Stimulated activated CD4-positive, alpha-beta T cell treated with anti-CD3 and anti-CD28 coated beads, Interleukin-4, amount 100 ng/mL, for 4 hours (primary cell): Measurements from ENCODE around the gene RELA.
"Not testable (repeated sequence)": the region's sequence is repeated elsewhere in the genome, so short reads cannot be mapped to it uniquely, and the experiment has no call there.

ENCODE experiments used
- DNase-seq, 2 experiments: peaks; one replicate each; pipeline ENCODE4 v3.0.0-alpha.2; 2020

The RELA gene

DNA sequence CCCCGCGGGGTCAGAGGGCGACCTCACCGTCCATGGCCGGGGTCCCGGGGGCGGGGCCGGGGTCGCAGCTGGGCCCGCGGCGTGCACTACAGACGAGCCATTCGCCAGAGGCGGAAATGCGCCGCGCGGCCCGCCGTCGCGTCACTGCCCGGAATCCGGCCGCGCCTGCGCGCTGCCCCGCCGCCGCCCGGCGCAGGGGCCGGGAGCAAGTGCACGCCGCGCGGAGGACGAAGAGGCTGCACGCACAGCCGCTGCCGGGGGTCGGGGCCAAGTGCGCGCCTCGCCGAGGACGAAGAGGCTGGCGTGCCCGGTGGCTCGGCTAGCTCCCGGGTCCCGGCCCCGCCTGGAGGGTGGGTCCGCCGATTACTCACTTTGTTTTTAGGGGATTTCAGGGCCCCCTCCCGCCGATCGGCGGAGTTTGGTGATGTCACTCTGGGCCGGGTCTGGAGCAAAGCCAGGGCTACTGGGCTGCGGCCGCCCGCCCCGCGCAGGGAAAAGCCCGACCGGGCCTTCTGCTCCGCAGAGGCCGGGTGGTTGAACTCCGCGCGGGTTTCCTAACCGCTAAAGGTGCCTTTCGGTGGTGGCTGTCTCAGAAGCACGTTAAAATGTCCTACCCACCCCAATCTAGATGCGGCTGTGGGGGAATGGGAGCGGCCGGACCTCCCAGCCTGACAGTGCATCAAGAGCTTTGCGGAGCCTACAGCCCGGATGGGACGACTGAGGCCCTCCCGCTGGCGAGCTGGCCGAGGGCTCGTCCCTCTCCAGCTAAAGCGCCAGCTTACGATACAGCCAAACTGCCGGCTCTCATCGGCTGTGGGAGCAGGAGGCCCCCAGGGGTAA is at the start of gene RELA:
TSS of gene RELA (minus strand) at position 118 of the 840 bp plus-strand sequence. CDS start at position 34, 84 bp downstream.
- DNase-seq: peak; percentile 88

- DNase-seq: peak; percentile 95 to 97
These were observed 49.3 kb upstream of the RELA start, which contains the start of gene KAT5 for GRCh38 chr11:65711785-65712632. Gene KAT5 (plus strand): TSS chr11:65712252. CDS start chr11:65712268, 16 bp downstream.

- no peak for DNase-seq
These were observed 47.7 kb upstream of the RELA start for GRCh38 chr11:65710421-65710820.

- no peak for DNase-seq
These were observed 46.9 kb upstream of the RELA start for GRCh38 chr11:65709661-65710060.

DNA sequence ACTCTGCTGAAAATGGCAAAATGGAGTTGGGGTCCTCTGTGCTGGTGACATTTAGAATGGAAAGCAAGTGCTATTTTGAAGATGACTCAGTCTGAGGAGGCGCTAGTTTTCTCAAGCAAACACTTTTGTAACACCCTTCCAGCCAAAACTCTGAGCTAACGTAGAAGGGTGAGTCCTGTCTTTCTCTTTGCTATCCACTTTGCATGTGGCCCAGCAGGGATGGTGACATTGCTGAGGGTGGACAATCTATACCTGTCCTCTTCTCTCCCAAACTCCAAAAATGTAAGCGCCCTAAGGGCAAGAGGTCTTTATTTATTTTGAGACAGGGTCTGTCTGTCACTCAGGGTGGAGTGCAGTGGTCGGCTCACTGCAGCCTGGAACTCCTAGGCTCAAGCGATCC is 45.7 kb upstream of the RELA start:
- no peak for DNase-seq

GRCh38 chr11:65707002-65707401 is 44.3 kb upstream of the RELA start:
- not testable (repeated sequence) for DNase-seq

DNA sequence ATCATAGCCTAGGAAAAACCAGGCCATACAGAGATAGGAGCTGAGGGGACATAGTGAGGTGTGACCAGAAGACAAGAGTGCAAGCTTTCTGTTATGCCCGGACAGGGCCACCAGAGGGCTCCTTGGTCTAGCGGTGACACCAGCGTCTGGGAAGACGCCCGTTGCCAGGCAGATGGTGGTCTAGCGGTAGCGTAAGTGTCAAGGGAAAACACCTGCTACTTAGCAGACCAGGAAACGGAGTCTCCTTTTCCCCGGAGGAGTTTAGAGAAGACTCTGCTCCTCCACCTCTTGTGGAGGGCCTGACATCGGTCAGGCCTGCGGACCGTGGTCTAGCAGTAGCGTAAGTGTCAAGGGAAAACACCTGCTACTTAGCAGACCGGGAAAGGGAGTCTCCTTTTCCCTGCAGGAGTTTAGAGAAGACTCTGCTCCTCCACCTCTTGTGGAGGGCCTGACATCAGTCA is 43.6 kb upstream of the RELA start:
- peak; percentile 66 to 73 for DNase-seq

- DNase-seq: no peak
These were observed 41.1 kb upstream of the RELA start for GRCh38 chr11:65703846-65704245.

GRCh38 chr11:65701686-65702085 is 39.0 kb upstream of the RELA start:
- DNase-seq: no peak

- DNase-seq: no peak
These were observed 37.7 kb upstream of the RELA start for GRCh38 chr11:65700399-65700798.

GRCh38 chr11:65699306-65699705 is 36.6 kb upstream of the RELA start:
- DNase-seq: no peak

DNA sequence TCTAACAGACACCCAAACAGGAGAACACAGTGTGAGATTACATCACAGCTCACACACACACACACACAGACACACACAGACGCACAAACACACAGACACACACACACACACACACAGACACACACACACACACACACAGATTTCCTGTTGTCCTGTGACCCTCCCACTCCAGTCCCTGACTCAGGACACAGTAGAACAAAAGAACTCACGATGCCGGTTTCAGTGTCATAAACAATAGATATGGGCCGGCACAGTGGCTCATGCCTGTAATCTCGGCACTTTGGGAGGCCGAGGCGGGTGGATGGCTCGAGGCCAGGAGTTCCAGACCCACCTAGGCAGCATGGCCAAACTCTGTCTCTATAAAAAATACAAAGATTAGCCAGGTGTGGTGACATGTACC is 35.5 kb upstream of the RELA start:
- no peak for DNase-seq

DNA sequence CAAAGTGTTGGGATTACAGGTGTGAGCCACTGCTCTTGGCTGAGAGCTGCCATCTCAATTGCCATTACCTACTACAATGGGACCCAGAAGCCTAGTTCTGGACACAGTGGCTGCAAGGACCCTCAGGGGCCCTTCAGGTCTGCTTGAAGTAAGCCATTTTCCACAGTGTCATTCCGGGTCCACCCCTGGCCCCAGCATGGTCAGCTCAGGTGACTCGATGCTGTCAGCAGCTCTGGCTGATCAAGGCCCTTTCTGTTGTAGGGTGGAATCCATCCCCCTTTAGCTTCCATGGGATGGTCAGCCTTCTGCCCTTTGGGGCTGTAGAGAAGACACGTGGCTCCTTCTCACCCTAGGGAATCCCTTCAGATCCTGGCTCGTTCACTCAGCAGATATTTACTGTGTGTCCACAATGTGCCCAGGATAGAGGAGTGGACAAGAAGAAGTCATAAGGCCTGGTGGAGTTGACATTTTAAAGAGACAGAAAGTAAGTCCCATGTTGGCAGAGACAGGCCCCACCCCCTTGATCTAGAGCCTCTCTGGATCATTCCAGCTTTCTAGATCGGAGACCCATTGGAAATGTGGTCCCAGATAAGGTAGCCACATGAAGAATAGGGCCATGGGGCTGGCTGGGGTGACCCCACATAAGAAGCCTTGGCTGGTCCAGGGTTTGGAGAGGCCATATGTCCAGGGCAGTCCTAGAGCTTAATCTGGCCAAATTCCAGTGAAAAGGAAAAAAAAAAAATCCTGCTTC is 34.3 kb upstream of the RELA start:
- DNase-seq: no peak

DNA sequence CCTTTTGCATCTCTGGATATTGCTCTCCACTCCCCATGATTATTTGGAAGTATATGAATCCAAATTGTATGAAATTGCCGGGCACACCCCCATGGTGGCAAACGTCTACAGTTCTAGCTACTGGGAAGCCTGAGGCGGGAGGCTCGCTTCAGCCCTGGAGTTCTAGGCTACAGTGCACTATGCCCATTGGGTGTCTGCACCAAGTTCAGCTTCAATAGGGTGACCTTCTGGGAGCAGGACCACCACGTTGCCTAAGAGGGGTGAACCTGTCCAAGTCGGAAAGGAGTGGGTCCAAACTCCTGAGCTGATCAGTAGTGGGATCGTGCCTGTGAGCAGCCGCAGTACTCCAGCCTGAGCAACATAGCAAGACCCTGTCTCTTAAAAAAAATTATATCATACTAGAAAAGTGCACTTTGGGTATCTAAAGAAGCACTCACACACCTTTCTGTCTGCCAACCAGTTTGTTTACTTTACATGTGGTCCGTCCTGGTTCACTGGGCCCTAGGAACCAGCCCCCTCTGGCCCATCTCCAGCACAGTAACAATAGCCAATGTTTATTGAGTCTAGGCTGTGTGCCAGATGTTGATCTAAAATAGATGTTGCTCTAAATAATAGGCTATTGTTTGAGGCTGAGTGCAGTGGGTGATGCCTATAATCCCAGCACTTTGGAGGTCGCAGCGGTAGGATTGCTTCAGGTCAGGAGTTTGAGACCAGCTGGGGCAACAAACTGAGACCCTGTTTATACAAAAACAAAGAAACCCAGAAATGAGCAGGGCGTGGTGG is 32.9 kb upstream of the RELA start:
- DNase-seq: no peak

- no peak for DNase-seq
These were observed 29.7 kb upstream of the RELA start for GRCh38 chr11:65692367-65692766.

- DNase-seq: not testable (repeated sequence)
These were observed 29.1 kb upstream of the RELA start for GRCh38 chr11:65691847-65692246.

DNA sequence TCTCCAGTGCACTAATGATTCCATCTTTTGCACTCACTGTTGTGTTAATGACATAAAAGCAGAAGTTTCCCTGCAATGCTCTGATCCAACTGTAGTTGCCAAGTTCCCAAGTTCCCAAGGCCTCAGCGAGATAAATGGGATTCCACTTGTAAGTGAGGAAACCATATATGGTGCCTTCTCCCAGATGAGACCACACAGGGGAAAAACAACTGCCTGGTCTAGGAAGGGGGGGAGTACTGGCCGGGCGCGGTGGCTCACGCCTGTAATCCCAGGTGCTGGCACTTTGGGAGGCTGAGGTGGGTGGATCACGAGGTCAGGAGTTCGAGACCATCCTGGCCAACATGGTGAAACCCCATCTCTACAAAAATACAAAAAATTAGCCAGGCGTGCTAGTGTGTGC is 23.3 kb upstream of the RELA start:
- no peak for DNase-seq

DNA sequence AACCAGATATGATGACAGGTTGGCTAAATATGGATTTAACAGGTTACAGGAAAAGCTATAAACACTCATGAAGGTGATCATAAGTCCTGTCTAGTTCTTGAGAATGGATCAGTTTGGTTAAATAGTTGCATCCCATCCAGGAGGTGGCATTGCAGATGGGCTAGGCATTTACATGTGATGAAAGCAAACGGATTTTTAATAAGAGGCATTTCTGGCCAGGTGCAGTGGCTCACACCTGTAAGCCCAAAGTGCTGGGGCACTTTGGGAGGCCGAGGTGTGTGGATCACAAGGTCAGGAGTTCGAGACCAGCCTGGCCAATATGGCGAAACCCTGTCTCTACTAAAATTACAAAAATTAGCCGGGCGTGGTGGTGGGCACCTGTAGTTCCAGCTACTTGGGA is 20.8 kb upstream of the RELA start:
- DNase-seq: not testable (repeated sequence)

DNA sequence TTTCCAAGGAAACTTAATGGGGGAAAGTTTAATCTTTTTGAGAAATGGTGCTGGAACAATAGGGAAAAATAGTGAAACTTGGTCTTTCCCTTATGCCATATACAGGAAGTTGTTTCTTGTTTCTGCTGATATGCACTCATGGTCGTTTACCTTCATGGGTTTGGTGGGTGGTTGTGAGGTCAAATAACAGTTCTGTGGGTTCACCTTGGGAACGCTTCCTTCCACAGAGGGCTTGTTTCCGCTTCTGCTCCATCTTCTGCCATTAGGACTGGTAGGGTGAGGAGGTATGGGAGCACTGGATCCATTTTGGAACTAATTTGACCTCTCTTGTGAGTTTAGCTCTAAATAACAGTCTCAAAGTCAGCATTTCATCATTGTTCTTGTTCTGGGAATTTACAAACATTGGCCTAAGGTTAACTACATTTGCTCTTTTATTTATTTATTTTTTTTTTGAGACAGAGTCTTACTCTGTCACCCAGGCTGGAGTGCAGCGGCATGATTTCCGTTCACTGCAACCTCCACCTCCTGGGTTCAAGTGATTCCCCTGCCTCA is 17.6 kb upstream of the RELA start:
- no peak for DNase-seq

DNA sequence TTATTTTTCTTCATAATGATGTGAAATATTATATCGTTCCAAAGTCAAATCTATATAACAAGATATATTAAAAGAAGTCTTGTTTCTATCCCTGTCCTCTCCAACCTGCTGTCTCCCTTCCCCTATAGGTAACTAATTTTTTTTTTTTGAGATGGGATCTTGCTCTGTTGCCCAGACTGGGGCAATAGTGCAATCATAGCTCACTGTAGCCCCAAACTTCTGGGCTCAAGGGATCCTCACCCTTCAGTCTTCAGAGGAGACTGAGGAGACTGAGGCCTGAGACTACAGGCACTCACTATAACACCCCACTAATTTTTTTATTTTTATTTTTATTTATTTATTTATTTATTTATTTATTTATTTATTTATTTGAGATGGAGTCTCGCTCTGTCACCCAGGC is 10.3 kb upstream of the RELA start:
- DNase-seq: no peak

GRCh38 chr11:65672180-65672860 is 9.6 kb upstream of the RELA start:
- no peak for DNase-seq
